Ovary (tissue), 3 donors: ENCODE data around the gene CTRB1.

Source experiments
- CTCF ChIP-seq, 3 donors: fragments of 450-650 bp in 2 of 3; fragments of 200-600 bp in 1 of 3; IDR thresholded peaks; one replicate each; pipeline versions ENCODE4 v1.5.1 to v1.8.0; 2016 to 2022; ENCODE audit warnings: antibody characterized with exemption in 3 of 3, mild to moderate bottlenecking in 1 of 3
- POLR2A ChIP-seq: fragments of 450-650 bp; IDR thresholded peaks from one replicate; pipeline ENCODE4 v1.6.1; 2017; ENCODE audit warnings: antibody characterized with exemption, mild to moderate bottlenecking, moderate library complexity
- donor health status: DM: no; HTN: no; CAD: no.

GRCh38 chr16:75172578-75172977 lies 46.2 kb upstream of the CTRB1 start:
- TF ChIP-seq POLR2A: no peak
- no peak for TF ChIP-seq CTCF (IDR thresholded peaks at IDR 0.05)
